ENCODE measurements around the gene ROBO1. TPM values are rescaled to one million over a fixed set of nuclear protein-coding genes. Genes with fewer than 3 reads are reported as not detected.

Gene ROBO1
- total and polyA plus RNA-seq, 2 donors: 13.3 to 33.9 TPM

DNA sequence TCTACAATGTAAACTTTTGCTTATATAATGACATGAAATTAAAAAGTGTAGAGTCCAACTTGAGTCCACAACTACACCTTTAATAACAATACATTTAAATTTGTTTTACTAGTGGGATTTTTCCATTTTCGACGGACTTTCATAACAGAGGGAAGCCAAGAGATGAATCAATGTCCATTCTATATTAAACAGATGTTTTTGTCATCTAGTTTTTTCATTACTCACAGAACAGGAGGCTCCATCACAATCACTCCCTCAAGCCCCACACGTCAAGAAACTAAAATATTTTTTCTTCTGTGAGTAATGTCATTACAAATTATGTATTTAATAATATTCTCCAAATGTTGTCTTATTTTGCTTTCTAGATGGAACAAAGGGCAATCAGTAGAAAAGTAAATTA, 932.9 kb downstream of the ROBO1 start:
- WGBS: 97% methylated on average over 3 of the region's 3 CpGs
- Histone ChIP-seq H3K4me1 (ENCODE audit: control insufficient read depth in 2 of 2, insufficient read depth in 2 of 2, low read length in 2 of 2) (no peaks in the 10 kb centered on the region), H3K4me3 (ENCODE audit: low read length in 2 of 2) (no peak overlapping the region), H3K9me3 (ENCODE audit: control insufficient read depth in 2 of 2, insufficient read depth in 1 of 2, low read length in 1 of 2) (no peaks in the 10 kb centered on the region), H3K36me3 (ENCODE audit: control insufficient read depth in 2 of 2, insufficient read depth in 2 of 2, low read length in 1 of 2) (no peaks in the 10 kb centered on the region), H3K27me3 (ENCODE audit: control insufficient read depth in 2 of 2, insufficient read depth in 1 of 2, low read length in 1 of 2) (no peaks in the 10 kb centered on the region), H3K27ac (ENCODE audit: low read depth in 1 of 2, low read length in 1 of 2) (no peak overlapping the region)
- DNase-seq (ENCODE audit: low read depth in 6 of 9, low spot score in 9 of 9): no peak

DNA sequence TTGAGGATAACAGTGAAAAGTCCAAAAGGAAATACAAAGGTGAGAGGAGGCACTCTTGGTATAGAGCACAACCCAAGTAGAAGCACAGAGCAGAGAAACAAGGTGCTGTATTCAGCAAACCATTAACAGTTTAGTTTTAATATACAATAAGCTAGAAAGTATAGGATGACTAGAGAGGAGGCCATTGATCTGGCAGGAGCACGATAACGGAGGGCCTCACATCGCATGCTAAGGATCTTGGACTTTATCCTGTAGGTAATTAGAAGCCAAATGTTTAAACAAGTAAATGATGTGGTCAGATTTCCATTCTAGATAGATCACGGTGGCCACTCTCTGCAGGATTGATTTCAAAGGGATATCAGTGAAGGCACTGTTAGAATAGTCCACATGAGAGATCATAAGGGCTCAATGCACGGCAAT, 935.0 kb downstream of the ROBO1 start:
- 95% methylated on average over 5 of the region's 5 CpGs for WGBS
- no peaks in the 10 kb centered on the region for H3K36me3 ChIP-seq (ENCODE audit: control insufficient read depth in 2 of 2, insufficient read depth in 2 of 2, low read length in 1 of 2)
- no peak overlapping the region for H3K27ac ChIP-seq (ENCODE audit: low read depth in 1 of 2, low read length in 1 of 2)
- no peaks in the 10 kb centered on the region for H3K9me3 ChIP-seq (ENCODE audit: control insufficient read depth in 2 of 2, insufficient read depth in 1 of 2, low read length in 1 of 2)
- H3K4me3 ChIP-seq (ENCODE audit: low read length in 2 of 2): no peak overlapping the region
- H3K27me3 ChIP-seq (ENCODE audit: control insufficient read depth in 2 of 2, insufficient read depth in 1 of 2, low read length in 1 of 2): no peaks in the 10 kb centered on the region
- no peak for DNase-seq (ENCODE audit: low read depth in 6 of 9, low spot score in 9 of 9)
- no peaks in the 10 kb centered on the region for H3K4me1 ChIP-seq (ENCODE audit: control insufficient read depth in 2 of 2, insufficient read depth in 2 of 2, low read length in 2 of 2)

DNA sequence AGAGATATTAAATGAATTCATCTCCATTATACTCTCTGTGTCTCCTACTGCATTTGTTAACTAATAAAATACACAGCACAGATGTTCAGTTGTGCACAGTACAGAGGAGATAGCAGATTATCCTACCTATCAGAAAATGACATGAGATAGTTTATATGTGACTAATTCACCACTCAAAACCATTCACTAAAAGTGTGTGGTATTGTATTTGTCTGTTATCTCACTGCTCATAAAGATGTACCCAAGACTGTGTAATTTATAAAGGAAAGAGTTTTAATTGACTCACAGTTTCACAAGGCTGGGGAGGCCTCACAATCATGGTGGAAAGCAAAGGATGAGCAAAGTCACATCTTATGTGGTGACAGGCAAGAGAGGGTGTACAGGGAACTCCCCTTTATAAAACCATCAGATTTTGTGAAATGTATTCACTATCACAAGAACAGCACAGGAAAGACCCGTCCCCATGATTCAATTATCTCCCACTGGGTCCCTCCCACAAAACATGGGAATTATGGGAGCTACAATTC, 936.3 kb downstream of the ROBO1 start:
- Histone ChIP-seq H3K27ac (ENCODE audit: low read depth in 1 of 2, low read length in 1 of 2) (no peak overlapping the region), H3K36me3 (ENCODE audit: control insufficient read depth in 2 of 2, insufficient read depth in 2 of 2, low read length in 1 of 2) (no peaks in the 10 kb centered on the region), H3K4me1 (ENCODE audit: control insufficient read depth in 2 of 2, insufficient read depth in 2 of 2, low read length in 2 of 2) (no peaks in the 10 kb centered on the region), H3K9me3 (ENCODE audit: control insufficient read depth in 2 of 2, insufficient read depth in 1 of 2, low read length in 1 of 2) (no peaks in the 10 kb centered on the region), H3K4me3 (ENCODE audit: low read length in 2 of 2) (no peak overlapping the region), H3K27me3 (ENCODE audit: control insufficient read depth in 2 of 2, insufficient read depth in 1 of 2, low read length in 1 of 2) (no peaks in the 10 kb centered on the region)
- DNase-seq (ENCODE audit: low read depth in 6 of 9, low spot score in 9 of 9): no peak
- 86% methylated on average over 1 of the region's 1 CpG for WGBS

DNA sequence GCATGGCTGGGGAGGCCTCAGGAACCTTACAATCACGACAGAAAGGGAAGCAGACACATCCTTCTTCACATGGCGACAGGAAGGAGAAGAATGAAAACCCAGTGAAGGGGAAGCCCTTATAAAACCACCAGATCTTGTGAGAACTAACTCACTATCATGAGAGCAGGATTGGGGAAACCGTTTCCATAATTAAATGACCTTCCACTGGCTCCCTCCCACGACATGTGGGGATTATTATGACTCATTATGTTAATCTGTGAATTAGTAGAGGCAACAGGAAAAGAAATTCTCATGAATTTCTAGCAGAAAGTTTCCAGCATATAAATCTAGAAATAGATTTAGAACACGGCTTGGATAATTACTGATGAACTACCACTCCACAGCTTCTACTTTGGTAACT, 937.3 kb downstream of the ROBO1 start:
- Histone ChIP-seq H3K27me3 (ENCODE audit: control insufficient read depth in 2 of 2, insufficient read depth in 1 of 2, low read length in 1 of 2) (no peaks in the 10 kb centered on the region), H3K4me3 (ENCODE audit: low read length in 2 of 2) (no peak overlapping the region), H3K4me1 (ENCODE audit: control insufficient read depth in 2 of 2, insufficient read depth in 2 of 2, low read length in 2 of 2) (no peaks in the 10 kb centered on the region), H3K9me3 (ENCODE audit: control insufficient read depth in 2 of 2, insufficient read depth in 1 of 2, low read length in 1 of 2) (no peaks in the 10 kb centered on the region), H3K27ac (ENCODE audit: low read depth in 1 of 2, low read length in 1 of 2) (no peak overlapping the region), H3K36me3 (ENCODE audit: control insufficient read depth in 2 of 2, insufficient read depth in 2 of 2, low read length in 1 of 2) (no peaks in the 10 kb centered on the region)
- no peak for DNase-seq (ENCODE audit: low read depth in 6 of 9, low spot score in 9 of 9)
- WGBS: 62% methylated on average over 5 of the region's 5 CpGs

DNA sequence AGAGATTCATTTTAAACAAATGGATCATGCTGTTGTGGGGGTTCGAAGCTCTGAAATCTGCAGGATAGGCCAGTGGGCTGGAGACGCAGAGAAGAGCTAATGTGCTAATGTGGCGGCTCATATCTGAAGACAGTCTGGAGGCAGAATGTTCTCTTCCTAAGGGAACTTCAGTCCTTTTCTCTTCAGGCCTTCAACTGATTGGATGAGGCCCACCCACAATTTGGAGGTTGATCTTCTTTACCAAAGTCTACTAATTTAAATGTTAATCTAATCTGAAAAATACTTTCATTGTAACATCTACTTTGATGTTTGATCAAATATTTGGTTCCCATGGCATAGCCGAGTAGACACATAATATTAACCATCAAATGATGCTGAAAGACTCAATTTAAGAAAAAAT, 940.2 kb downstream of the ROBO1 start:
- Histone ChIP-seq H3K27ac (ENCODE audit: low read depth in 1 of 2, low read length in 1 of 2) (no peak overlapping the region), H3K4me3 (ENCODE audit: low read length in 2 of 2) (no peak overlapping the region), H3K9me3 (ENCODE audit: control insufficient read depth in 2 of 2, insufficient read depth in 1 of 2, low read length in 1 of 2) (no peaks in the 10 kb centered on the region), H3K4me1 (ENCODE audit: control insufficient read depth in 2 of 2, insufficient read depth in 2 of 2, low read length in 2 of 2) (no peaks in the 10 kb centered on the region), H3K36me3 (ENCODE audit: control insufficient read depth in 2 of 2, insufficient read depth in 2 of 2, low read length in 1 of 2) (no peaks in the 10 kb centered on the region), H3K27me3 (ENCODE audit: control insufficient read depth in 2 of 2, insufficient read depth in 1 of 2, low read length in 1 of 2) (no peaks in the 10 kb centered on the region)
- no peak for DNase-seq (ENCODE audit: low read depth in 6 of 9, low spot score in 9 of 9)
- WGBS: 84% methylated on average over 4 of the region's 4 CpGs

DNA sequence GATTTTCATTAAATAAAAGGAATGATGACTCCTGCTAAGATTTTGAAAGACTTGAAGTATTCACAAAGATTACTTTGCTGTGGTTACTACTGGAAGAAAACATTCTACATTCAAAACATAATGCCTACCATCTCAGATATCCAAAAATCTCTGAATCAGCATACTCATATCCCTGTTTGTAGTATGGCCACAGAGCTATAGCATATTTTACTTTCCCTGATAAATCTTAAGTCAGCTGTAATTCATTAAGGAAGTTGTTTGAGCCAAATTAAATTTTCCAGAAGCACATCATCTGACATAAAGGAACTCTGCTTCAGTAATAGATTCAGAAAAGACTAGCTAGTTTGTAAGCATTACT, 942.0 kb downstream of the ROBO1 start:
- H3K27ac ChIP-seq (ENCODE audit: low read depth in 1 of 2, low read length in 1 of 2): no peak overlapping the region
- H3K27me3 ChIP-seq (ENCODE audit: control insufficient read depth in 2 of 2, insufficient read depth in 1 of 2, low read length in 1 of 2): no peaks in the 10 kb centered on the region
- H3K4me1 ChIP-seq (ENCODE audit: control insufficient read depth in 2 of 2, insufficient read depth in 2 of 2, low read length in 2 of 2): no peaks in the 10 kb centered on the region
- H3K9me3 ChIP-seq (ENCODE audit: control insufficient read depth in 2 of 2, insufficient read depth in 1 of 2, low read length in 1 of 2): no peaks in the 10 kb centered on the region
- no peak overlapping the region for H3K4me3 ChIP-seq (ENCODE audit: low read length in 2 of 2)
- DNase-seq (ENCODE audit: low read depth in 6 of 9, low spot score in 9 of 9): no peak
- no peaks in the 10 kb centered on the region for H3K36me3 ChIP-seq (ENCODE audit: control insufficient read depth in 2 of 2, insufficient read depth in 2 of 2, low read length in 1 of 2)

DNA sequence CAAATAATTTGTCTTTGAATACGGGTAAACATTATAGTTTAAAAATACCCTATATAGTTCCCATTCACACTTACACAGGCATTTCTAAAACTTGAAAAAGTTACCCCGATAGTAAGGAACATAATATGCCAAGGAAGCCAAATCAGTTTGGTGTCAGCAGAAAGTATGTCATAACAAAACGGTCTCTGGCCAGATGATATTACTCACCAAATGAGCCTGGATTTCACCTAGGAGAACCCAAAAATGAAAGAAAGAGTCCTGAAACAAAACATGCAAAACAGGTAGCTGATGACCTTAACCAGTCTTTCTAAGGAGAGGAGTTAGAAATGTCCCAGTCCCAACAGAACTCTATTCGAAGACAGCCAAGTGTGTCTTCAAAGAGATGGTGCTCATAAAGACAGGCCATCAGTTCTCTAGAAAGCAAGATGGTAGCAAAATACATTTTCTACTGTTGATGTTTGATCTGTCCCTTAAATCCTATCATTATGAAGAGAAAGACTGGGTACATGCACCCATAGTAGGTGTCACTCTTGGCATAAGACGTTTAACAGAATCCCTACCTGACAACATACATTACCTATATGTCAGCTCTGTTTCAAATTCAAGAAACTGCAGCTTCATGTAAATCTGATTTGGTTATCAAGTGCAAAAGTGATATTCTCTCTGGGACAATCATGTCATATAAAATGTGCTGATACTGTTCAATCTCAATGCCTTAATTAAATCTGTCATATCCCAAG, 942.5 kb downstream of the ROBO1 start:
- H3K36me3 ChIP-seq (ENCODE audit: control insufficient read depth in 2 of 2, insufficient read depth in 2 of 2, low read length in 1 of 2): no peaks in the 10 kb centered on the region
- H3K27ac ChIP-seq (ENCODE audit: low read depth in 1 of 2, low read length in 1 of 2): no peak overlapping the region
- no peak for DNase-seq (ENCODE audit: low read depth in 6 of 9, low spot score in 9 of 9)
- H3K4me1 ChIP-seq (ENCODE audit: control insufficient read depth in 2 of 2, insufficient read depth in 2 of 2, low read length in 2 of 2): no peaks in the 10 kb centered on the region
- H3K4me3 ChIP-seq (ENCODE audit: low read length in 2 of 2): no peak overlapping the region
- H3K27me3 ChIP-seq (ENCODE audit: control insufficient read depth in 2 of 2, insufficient read depth in 1 of 2, low read length in 1 of 2): no peaks in the 10 kb centered on the region
- WGBS: 74% methylated on average over 5 of the region's 5 CpGs
- H3K9me3 ChIP-seq (ENCODE audit: control insufficient read depth in 2 of 2, insufficient read depth in 1 of 2, low read length in 1 of 2): no peaks in the 10 kb centered on the region

DNA sequence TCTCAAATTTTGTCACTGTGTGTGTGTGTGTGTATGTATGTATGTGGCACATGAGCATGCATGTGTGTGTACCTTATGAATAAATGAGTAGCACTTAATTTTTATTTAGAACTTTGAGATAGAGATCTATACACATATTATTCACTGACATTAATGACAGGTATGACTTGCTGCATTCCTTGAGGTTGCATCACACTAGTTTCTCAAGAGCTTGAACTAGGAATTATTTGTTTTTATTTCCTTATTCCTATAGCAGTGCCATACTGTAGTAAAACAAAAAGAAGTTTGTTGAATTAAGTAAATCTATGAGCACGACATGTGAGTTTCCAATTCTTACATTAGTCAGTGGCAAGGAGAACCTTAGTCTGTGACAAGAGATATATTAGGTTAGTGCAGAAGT, 943.9 kb downstream of the ROBO1 start:
- DNase-seq (ENCODE audit: low read depth in 6 of 9, low spot score in 9 of 9): no peak
- Histone ChIP-seq H3K4me3 (ENCODE audit: low read length in 2 of 2) (no peak overlapping the region), H3K9me3 (ENCODE audit: control insufficient read depth in 2 of 2, insufficient read depth in 1 of 2, low read length in 1 of 2) (no peaks in the 10 kb centered on the region), H3K27ac (ENCODE audit: low read depth in 1 of 2, low read length in 1 of 2) (no peak overlapping the region), H3K36me3 (ENCODE audit: control insufficient read depth in 2 of 2, insufficient read depth in 2 of 2, low read length in 1 of 2) (no peaks in the 10 kb centered on the region), H3K27me3 (ENCODE audit: control insufficient read depth in 2 of 2, insufficient read depth in 1 of 2, low read length in 1 of 2) (no peaks in the 10 kb centered on the region), H3K4me1 (ENCODE audit: control insufficient read depth in 2 of 2, insufficient read depth in 2 of 2, low read length in 2 of 2) (no peaks in the 10 kb centered on the region)
- WGBS: 89% methylated on average over 1 of the region's 1 CpG

DNA sequence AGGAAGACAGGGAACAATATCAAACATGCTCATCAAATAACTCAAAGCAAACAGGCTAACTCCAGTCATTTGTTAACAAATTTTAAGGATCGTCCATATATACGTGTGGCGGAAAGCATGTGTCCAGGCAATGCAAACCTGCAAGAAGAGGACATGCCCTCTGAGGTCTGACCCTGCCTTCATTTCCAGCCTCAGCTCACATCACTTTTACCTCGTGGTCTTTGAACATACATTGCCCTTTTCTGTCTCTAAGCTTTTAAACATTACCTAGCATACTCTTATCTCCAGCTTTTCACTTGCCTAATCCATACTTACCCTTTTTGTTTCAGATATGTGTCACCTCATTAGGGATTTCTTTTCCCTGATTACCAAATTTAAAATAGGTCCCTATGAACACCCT, 944.4 kb downstream of the ROBO1 start:
- Histone ChIP-seq H3K36me3 (ENCODE audit: control insufficient read depth in 2 of 2, insufficient read depth in 2 of 2, low read length in 1 of 2) (no peaks in the 10 kb centered on the region), H3K27ac (ENCODE audit: low read depth in 1 of 2, low read length in 1 of 2) (no peak overlapping the region), H3K27me3 (ENCODE audit: control insufficient read depth in 2 of 2, insufficient read depth in 1 of 2, low read length in 1 of 2) (no peaks in the 10 kb centered on the region), H3K9me3 (ENCODE audit: control insufficient read depth in 2 of 2, insufficient read depth in 1 of 2, low read length in 1 of 2) (no peaks in the 10 kb centered on the region), H3K4me1 (ENCODE audit: control insufficient read depth in 2 of 2, insufficient read depth in 2 of 2, low read length in 2 of 2) (no peaks in the 10 kb centered on the region), H3K4me3 (ENCODE audit: low read length in 2 of 2) (no peak overlapping the region)
- WGBS: 95% methylated on average over 4 of the region's 4 CpGs
- no peak for DNase-seq (ENCODE audit: low read depth in 6 of 9, low spot score in 9 of 9)

Measured in thymus (tissue), 11 donors.